HG02885 (cell line): ENCODE data around the gene BHLHE23.

Experiments used
- ATAC-seq: cut with Tn5 transposase; IDR thresholded peaks from one replicate; pipeline ENCODE4 v1.9.1; 2021; ENCODE audit warnings: mild to moderate bottlenecking; ENCODE audit not compliant: unreplicated experiment, poor library complexity

Gene BHLHE23

DNA sequence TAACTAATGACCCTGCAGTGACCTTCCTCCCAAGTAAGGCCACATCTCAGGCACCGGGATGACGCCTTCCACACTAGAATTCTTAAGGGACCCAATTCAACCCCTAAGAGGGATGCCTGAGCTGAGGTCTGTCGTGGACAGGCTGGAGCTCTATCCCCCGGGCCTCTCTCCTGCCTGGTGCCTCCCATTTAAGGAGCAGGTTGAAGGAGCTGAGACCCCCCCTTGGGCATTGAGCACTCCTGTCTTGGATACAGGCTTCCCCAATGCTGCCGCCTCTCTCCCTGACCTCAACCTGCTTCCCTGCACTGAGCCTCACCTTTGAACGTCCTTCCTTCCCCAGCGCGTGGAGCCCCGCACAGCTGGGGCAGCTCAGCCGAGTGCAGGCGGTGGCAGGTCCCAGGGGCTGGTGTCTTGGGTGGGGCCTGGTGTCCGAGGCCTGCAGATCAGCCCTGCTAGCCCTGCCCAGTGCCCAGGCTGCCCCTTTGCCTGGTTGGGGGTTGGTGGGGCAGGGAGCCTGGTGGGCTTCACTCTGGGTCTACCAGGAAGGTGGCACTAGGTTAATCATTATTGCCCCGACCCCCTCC, 19.9 kb upstream of the BHLHE23 start:
- no peak for ATAC-seq

- ATAC-seq, result no peak
These were observed 19.0 kb upstream of the BHLHE23 start for GRCh38 chr20:63025534-63026331.

- no peak for ATAC-seq
These were observed 18.0 kb upstream of the BHLHE23 start for GRCh38 chr20:63024573-63025392.

DNA sequence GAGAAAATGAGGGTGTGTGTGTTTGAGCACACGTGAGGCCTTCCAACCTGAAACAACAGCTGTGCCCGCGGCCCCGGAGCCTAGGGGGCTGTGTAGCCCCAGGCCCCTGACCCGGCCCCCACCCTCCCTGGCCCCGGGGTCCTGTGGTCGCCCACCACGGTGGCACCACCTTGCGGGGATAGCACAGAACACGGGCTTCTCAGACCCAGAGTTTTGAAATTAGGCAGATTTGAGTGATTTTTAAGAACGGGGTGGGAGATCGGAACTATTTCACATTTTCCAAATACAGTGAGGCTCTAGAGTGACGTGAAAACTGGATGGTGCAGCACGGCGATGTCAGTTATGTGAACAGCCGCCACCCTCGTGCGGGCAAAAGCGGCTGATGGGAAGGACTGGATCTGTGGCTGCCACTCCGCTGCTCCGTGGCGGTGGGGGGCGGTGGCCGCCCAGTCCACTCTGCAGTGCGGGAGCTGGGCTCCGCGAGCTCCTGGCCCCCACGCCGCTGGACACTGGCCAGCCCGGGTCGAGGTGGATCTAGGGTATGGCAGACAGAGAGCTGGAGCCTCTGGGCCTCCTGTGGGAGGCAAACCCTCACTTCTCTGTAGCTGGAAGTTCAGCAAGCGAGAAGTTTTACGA, 17.3 kb upstream of the BHLHE23 start:
- ATAC-seq, result no peak

- ATAC-seq, result no peak
These were observed 16.5 kb upstream of the BHLHE23 start for GRCh38 chr20:63023071-63023935.

GRCh38 chr20:63022501-63022900, 15.7 kb upstream of the BHLHE23 start:
- no peak for ATAC-seq

DNA sequence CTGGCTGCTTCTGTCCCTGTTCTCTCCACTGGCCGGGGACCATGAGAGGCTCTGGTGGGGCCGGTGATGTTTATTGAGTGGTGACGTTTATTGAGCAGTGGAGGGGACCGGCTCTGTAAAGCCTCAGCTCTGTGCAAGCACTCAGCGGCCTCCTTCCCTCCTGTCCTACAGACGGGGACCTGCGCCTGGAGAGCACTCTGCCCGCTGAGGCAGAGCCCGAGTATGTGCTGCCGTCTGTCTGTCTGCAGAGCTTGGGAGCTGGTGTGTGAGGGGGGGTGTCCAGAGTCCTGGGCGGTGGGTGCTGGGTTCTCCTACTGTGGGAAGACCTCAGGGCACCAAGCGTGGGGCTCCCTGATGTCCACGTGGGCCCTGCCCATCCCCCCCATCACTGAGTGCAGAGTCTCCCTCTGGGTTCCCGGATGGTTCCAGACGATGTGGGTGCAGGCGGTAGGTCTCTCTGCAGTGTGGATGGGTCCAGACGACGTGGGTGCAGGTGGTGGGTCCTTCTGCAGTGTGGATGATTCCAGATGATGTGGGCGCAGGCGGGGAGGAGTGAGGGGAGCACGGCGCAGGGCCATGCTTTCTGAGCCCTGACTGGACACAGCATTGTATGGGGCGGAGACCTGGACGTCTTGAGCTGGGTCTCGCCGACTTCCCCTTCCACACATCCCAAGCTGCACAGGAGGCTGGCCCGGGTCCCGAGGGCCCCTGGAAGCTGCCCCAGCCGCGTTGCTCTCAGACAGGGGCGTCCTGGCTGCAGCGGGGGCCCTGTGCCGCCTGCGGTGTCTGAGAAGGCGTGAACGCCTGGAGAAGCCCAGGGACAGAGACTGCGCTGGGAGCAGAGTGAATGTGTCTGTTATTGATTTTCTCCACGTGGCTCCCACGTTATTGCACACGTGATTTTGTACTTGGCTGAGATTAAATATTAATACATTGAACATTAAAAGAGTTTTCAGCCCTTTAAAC, 14.9 kb upstream of the BHLHE23 start:
- ATAC-seq, result no peak

DNA sequence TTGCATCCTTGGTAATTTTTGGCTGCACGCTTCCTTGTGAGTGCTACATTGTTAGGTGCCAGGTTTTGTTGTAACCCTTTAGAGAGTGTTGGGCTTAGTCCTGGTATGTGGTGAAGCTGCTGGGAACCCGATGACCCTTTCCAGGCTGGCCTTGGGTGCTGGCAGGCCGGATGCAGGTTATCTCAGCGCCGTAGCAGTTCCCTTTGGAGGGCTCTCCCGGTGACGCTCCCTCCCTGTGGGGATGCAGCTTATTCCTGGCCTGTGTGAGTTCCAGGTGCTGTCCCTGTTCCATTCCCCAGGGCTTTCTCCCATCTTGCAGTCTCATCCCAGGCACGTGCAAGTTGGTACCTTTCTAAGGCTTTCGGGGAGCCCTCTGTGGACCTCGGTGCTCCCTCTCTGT, 13.9 kb upstream of the BHLHE23 start:
- ATAC-seq, result no peak

DNA sequence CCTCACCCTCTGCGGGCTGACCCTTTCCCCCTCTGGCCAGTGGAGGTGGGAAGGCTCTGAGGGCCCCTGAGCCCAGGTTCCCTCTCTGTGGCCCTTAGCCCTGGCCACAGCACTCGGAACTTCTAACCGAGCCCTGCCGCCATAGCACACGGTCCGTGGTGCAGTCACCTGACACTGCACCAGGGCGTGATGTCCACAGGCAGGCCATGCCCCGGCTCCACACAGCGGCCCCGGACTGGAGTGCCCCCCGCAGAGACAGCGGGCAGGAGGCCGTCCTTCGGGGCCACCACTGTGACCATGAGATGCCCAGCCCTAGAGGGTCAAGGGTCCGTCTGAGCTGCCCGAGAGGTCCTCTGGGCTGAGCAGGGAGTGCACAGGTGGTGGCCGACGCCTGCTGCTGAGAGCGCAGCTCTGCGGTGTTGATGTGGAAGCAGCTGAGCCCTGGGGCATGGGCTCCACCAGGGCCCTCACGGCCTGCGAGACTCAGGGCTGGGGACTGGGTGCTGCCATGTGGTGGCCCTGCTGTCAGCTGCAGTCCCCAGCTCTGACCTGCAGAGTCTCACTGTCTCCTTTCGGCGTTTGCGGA, 11.2 kb upstream of the BHLHE23 start:
- no peak for ATAC-seq

- ATAC-seq, result no peak
These were observed 10.5 kb upstream of the BHLHE23 start for GRCh38 chr20:63017076-63017825.

GRCh38 chr20:63016514-63017075, 9.8 kb upstream of the BHLHE23 start:
- no peak for ATAC-seq

- no peak for ATAC-seq
These were observed 9.0 kb upstream of the BHLHE23 start for GRCh38 chr20:63015662-63016361.

DNA sequence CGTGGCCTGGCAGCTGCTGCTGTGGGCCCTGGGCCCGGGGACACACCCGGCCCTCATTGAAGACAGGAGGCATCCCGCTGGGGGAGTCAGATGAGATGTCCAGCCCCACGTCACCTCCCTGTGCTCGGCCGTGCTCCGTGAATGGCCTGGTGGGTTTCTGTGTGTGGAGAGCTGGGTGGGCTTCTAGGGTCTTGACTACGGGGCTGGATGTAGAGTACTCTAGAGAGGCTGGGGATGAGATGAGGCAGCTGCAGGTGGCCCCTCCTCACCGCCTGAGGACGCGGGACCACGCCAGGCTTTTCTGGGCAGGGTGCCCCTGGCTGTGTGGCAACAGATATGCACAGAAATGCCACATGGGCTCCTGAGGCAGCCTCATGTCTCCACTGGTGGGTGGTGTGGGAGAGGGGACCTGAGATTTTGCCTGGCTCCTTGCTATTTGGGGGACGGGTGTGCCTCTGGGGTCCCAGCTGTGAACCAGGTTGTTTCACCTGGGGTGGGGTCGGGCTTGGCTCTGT, 8.4 kb upstream of the BHLHE23 start:
- ATAC-seq, result no peak

DNA sequence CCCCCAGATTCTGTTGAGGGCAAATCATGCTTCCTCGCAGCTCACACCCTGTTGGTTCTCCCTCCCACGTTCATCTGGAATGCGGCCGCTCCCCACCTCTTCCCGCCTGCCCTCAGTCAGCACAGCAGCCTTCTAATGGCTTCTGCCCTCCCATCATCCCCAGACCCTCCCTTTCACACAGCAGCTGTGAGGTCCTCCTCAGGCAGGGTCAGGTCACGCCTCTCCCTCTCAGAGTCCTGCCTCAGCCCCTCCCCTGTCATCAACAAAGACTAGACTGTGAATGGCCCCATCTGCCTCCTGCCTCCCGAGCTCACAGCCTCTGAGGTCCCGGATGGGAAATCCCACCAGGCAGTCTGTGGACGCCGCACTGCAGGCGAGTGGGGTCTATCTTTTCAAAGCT, 7.9 kb upstream of the BHLHE23 start:
- no peak for ATAC-seq

DNA sequence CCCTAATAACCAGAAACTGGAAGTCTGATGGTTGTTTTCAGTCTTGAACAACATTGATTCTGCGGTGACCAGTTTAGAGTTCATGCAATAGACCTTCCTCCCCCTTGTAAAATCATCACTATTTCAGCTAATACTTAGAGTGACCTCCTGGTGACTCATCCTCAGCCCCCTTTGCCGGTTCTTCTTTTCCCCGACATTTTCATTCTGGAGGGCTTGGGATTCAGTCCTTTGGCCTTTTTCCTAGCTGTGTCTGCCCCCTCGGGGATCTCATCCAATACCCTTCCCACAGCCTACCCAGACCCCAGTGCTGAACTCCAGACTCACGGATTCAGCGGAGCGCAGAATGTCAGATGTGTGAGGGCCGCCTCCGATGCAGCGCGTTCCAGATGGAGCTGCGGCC, 7.5 kb upstream of the BHLHE23 start:
- ATAC-seq, result no peak

- ATAC-seq, result no peak
These were observed 6.4 kb upstream of the BHLHE23 start for GRCh38 chr20:63013207-63013606.

GRCh38 chr20:63011798-63012197, 5.0 kb upstream of the BHLHE23 start:
- ATAC-seq, result no peak
